Colonic mucosa (tissue), 4 donors: ENCODE results near the gene CCL18. TPM values are rescaled to one million over a fixed set of nuclear protein-coding genes. Genes with fewer than 3 reads are reported as not detected.
"Not testable (repeated sequence)": the region's sequence is repeated elsewhere in the genome, so short reads cannot be mapped to it uniquely, and the experiment has no call there.

Source experiments
- DNase-seq: peaks from one replicate; pipeline ENCODE4 v3.0.0-alpha.2; 2020
- H3K27ac ChIP-seq: fragments of 200-600 bp; one replicate; pipeline ENCODE4 v1.8.0; 2021
- H3K27me3 ChIP-seq: fragments of 200-600 bp; one replicate; pipeline ENCODE4 v1.8.0; 2021
- H3K36me3 ChIP-seq: fragments of 200-600 bp; one replicate; pipeline ENCODE4 v1.8.0; 2021
- H3K4me1 ChIP-seq: fragments of 200-600 bp; one replicate; pipeline ENCODE4 v1.8.0; 2021; ENCODE audit warnings: mild to moderate bottlenecking
- H3K4me3 ChIP-seq: fragments of 200-600 bp; one replicate; pipeline ENCODE4 v1.8.0; 2021
- H3K9ac ChIP-seq, 2 donors: one replicate each; pipeline ENCODE4 v1.7.0; 2013; ENCODE audit warnings: control low read depth in 2 of 2, low read depth in 2 of 2, low read length in 2 of 2
- H3K9me3 ChIP-seq: fragments of 200-600 bp; one replicate; pipeline ENCODE4 v1.8.0; 2021
- CTCF ChIP-seq: fragments of 200-600 bp; IDR thresholded peaks from one replicate; pipeline ENCODE4 v1.8.0; 2022; ENCODE audit warnings: antibody characterized with exemption, mild to moderate bottlenecking
- intact Hi-C: fragments of 100-400 bp; cut with DNase I; formaldehyde crosslinking; loops from one replicate; pipeline ENCODE4 v1.14.1; 2022
- total RNA-seq, 2 donors: library from RNA; stranded (reverse); fragmentation: NEBNext Ultra II Directional in 1 of 2; extraction: Animal tissue kit (Norgen Biotek cat#: 25700) in 1 of 2; gene quantifications; one replicate each; pipeline ENCODE4 v1.2.1, GENCODE V29; 2021
- donor health status: healthy.
- donor health status: DM: no; HTN: no; CAD: no.
- donor health status: DM: no; HTN: no; CAD: no.

The CCL18 gene
- total RNA-seq, 2 donors from 2014 or later, result 0.54 to 3.5 TPM

DNA sequence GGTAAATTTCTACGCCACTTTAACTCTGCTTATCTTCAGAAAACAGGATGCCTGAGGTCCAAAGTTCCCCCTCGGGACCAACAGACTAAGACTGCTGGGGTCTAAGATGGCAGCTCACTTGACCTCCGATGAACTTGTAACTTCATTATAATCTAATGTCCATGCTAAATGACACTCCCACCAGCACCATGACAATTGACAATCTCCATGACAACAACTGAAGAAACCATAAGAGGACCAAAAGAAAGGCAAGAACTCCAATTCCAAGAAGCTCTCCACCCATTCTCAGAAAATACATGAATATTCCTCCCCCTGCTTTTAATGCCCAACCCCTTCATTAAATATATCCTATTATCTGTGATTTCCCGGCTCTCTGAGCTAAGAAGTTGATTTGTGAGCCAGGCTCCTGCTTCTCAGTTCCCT, 47.0 kb downstream of the CCL18 start:
- Histone ChIP-seq H3K4me1 (no peaks in the 10 kb centered on the region), H3K9me3 (no peaks in the 10 kb centered on the region), H3K4me3 (no peak overlapping the region), H3K27ac (no peak overlapping the region), H3K9ac (no peak overlapping the region), H3K27me3 (no peaks in the 10 kb centered on the region), H3K36me3 (no peaks in the 10 kb centered on the region)
- DNase-seq, result no peak
- intact Hi-C loops, result loop anchor here (5.0 kb wide), 1 partner anchor 71 kb away; no protein-coding TSS in a partner anchor
- no peak for TF ChIP-seq CTCF

DNA sequence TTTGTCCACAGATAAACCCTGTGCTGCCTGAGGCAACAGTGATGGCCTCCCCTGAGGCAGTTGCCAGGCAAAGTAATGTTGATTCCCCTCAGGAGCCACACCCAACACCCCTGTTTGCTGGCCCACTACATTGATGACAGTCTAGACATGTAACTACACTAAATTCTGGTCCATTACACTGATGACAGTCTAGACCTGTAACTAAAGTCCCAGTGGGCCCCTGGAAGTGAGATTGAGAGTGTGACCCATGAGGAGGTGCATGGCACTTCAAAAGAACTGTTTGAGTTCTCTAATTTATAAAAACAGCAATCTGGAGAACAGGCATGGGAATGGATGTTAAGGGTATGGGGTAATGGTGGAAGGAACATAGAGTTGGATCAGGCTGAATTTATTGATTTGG, 48.5 kb downstream of the CCL18 start:
- H3K9ac ChIP-seq, result no peak overlapping the region
- intact Hi-C loops, result loop anchor here (5.0 kb wide), 1 partner anchor 70 kb away; no protein-coding TSS in a partner anchor
- H3K27ac ChIP-seq, result no peak overlapping the region
- no peak for TF ChIP-seq CTCF
- H3K4me1 ChIP-seq, result peaks cover 4% of the 10 kb centered on the region
- no peak for DNase-seq
- H3K27me3 ChIP-seq, result no peaks in the 10 kb centered on the region
- no peaks in the 10 kb centered on the region for H3K9me3 ChIP-seq
- H3K36me3 ChIP-seq, result no peaks in the 10 kb centered on the region
- no peak overlapping the region for H3K4me3 ChIP-seq

- H3K4me3 ChIP-seq, DNase-seq, H3K27me3 ChIP-seq, H3K9me3 ChIP-seq, H3K9ac ChIP-seq, H3K27ac ChIP-seq, H3K36me3 ChIP-seq, H3K4me1 ChIP-seq: not testable (repeated sequence)
- intact Hi-C loops, result loop anchor here (5.0 kb wide), 1 partner anchor 69 kb away; no protein-coding TSS in a partner anchor
Observed at GRCh38 chr17:36113131-36113530, 49.1 kb downstream of the CCL18 start.

GRCh38 chr17:36114971-36115648, 51.0 kb downstream of the CCL18 start:
- DNase-seq, H3K27me3 ChIP-seq, H3K27ac ChIP-seq, H3K4me3 ChIP-seq, H3K36me3 ChIP-seq, H3K9me3 ChIP-seq, H3K9ac ChIP-seq, H3K4me1 ChIP-seq: not testable (repeated sequence)
- intact Hi-C loops, result loop anchor here (5.0 kb wide), 1 partner anchor 67 kb away; no protein-coding TSS in a partner anchor

DNA sequence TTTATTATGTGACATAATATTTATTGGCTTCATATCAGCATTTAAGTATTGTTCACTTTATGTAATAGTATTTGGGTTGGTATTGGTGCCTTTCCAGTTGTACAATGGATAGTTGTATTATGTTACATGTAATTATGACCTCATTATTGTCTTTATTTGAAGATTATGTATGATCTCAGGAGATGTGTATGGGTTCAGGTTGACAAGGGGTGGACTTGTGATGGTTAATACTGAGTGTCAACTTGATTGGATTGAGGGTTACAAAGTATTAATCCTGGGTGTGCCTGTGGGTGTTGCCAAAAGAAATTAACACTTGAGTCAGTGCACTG, 51.5 kb downstream of the CCL18 start:
- intact Hi-C loops, H3K36me3 ChIP-seq, H3K27me3 ChIP-seq: not testable (repeated sequence)

DNA sequence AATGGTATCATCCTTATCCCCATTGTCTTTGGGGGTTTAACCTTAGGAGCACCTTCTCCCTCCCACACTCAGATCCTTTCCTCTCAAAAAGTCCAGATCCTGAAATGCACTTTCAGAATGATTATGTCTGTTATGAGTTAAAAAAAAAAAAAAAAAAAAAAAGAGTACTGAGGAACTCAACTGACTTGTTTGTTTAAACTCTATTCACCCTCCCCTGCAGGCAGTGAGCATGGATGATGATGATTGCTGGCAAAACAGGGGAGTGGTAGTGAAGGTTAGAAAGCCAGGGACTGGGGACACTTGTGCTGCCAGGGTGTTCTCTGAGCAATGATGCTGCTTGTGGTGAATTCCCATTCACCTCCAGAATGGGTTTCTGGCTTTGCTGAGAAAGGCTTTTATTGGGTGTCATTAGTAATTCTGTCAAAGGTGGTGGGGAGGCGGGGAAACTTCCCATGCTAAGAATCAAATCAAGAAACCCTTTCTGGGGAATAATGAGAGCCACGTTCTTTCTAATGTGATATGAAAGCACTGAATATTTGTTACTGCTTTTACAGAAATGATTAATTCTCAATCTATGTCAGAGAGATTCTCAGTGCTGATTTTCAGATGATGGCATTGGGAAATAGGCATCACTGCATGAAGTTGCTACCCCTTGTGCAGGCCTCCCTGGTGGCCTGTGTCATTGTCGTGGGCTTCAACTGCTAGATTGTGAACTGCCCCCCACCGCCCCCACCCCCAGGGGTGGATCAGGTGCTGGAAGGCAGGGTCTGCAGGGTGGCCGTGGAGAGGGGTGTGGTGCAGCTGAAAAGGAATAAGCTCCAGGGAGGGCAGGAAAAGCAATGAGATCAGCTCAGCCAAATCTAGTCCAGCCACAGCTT, 53.7 kb downstream of the CCL18 start:
- Histone ChIP-seq H3K4me1 (peaks cover 4% of the 10 kb centered on the region), H3K9ac (no peak overlapping the region), H3K27ac (no peak overlapping the region), H3K27me3 (no peaks in the 10 kb centered on the region), H3K36me3 (no peaks in the 10 kb centered on the region), H3K9me3 (no peaks in the 10 kb centered on the region), H3K4me3 (no peak overlapping the region)
- no peak for DNase-seq
- intact Hi-C loops, result no loop called here
- no peak for TF ChIP-seq CTCF

More for the DNA sequence above, 51.5 kb downstream of the CCL18 start:
- H3K9ac ChIP-seq, DNase-seq, H3K4me3 ChIP-seq, H3K27ac ChIP-seq, H3K4me1 ChIP-seq, H3K9me3 ChIP-seq: not testable (repeated sequence)
